ENCODE results near the gene MYLK2. TPM values are rescaled to one million over a fixed set of nuclear protein-coding genes. Genes with fewer than 3 reads are reported as not detected.

The MYLK2 gene
- polyA plus RNA-seq (2012; ENCODE audit: insufficient read depth, insufficient read length, low read depth), result 0.57 TPM

DNA sequence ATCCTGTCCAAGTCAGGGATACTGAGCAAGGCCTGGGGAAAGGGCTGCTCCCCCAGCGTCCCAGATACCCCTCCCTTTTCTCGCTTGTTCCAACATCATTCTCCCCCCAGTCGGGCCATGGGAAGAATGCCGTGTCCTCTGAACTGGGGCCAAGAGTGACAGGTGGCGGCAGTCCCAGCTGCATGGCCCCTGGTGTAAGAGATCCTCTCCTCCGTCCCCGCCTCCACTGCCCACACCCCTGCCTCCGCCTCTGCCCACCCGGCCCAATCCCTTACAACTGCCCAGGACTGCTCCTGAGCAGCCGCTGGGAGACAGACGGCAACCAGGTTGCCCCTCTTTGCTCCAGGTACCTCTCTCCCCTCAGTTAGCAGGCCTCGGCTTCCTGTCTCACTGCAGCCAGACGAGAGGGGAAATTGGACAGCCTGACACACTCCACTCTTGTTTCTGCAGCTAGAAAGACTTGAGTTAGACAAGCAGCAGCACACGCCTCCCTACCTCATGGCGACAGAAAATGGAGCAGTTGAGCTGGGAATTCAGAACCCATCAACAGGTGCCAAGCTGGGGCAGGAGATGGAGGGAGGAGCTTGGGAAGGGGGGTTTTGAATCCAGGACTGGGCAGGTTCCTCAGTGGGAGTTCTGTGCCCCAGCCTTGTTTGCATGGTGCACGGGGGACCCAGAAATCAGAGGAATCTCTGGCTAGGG is at the start of gene MYLK2:
Gene MYLK2 (plus strand): TSS at position 274 of the 702 bp plus-strand sequence. CDS start 225 bp downstream, at position 499.
- Histone ChIP-seq H3K36me3 (no peaks in the 10 kb centered on the region), H3K27me3 (no peaks in the 10 kb centered on the region), H3K9me3 (no peaks in the 10 kb centered on the region), H3K4me3 (ENCODE audit: low read depth, low read length) (no peak within 1 kb of the TSS), H3K4me1 (peaks cover 8% of the 10 kb centered on the region)
- TF ChIP-seq, protein P1, sequence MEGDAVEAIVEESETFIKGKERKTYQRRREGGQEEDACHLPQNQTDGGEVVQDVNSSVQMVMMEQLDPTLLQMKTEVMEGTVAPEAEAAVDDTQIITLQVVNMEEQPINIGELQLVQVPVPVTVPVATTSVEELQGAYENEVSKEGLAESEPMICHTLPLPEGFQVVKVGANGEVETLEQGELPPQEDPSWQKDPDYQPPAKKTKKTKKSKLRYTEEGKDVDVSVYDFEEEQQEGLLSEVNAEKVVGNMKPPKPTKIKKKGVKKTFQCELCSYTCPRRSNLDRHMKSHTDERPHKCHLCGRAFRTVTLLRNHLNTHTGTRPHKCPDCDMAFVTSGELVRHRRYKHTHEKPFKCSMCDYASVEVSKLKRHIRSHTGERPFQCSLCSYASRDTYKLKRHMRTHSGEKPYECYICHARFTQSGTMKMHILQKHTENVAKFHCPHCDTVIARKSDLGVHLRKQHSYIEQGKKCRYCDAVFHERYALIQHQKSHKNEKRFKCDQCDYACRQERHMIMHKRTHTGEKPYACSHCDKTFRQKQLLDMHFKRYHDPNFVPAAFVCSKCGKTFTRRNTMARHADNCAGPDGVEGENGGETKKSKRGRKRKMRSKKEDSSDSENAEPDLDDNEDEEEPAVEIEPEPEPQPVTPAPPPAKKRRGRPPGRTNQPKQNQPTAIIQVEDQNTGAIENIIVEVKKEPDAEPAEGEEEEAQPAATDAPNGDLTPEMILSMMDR (IDR thresholded peaks at IDR 0.05; ENCODE audit: low read depth, low read length), result no peak
- no peak for DNase-seq

DNA sequence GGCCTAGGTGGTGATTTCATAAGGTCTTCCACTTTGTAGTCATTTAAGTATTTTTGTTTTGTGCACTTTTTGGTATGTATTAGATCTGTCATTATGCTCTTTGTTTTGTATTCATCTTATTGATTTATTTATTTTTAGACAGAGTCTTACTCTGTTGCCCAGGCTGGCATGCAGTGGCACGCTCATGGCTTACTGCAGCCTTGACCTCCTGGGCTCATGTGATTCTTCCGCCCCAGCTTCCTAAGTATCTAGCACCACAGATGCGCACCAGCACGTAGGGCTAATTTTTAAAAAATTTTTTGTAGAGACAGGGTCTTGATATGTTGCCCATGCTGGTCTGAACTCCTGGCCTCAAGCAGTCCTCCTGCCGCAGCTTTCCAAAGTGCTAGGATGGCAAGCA is 49.5 kb upstream of the MYLK2 start:
- no peak for DNase-seq
- H3K4me3 ChIP-seq (ENCODE audit: low read depth, low read length), result no peak overlapping the region
- TF ChIP-seq, protein P1 (IDR thresholded peaks at IDR 0.05; ENCODE audit: low read depth, low read length), result no peak
- H3K27me3 ChIP-seq, result no peaks in the 10 kb centered on the region
- no peaks in the 10 kb centered on the region for H3K9me3 ChIP-seq
- peaks cover 90% of the 10 kb centered on the region for H3K36me3 ChIP-seq
- no peaks in the 10 kb centered on the region for H3K4me1 ChIP-seq

- no peak for DNase-seq
- no peak overlapping the region for H3K4me3 ChIP-seq (ENCODE audit: low read depth, low read length)
- peaks cover 91% of the 10 kb centered on the region for H3K36me3 ChIP-seq
- no peaks in the 10 kb centered on the region for H3K27me3 ChIP-seq
- no peaks in the 10 kb centered on the region for H3K9me3 ChIP-seq
- H3K4me1 ChIP-seq, result no peaks in the 10 kb centered on the region
- TF ChIP-seq, protein P1 (IDR thresholded peaks at IDR 0.05; ENCODE audit: low read depth, low read length), result no peak
Measured at GRCh38 chr20:31770243-31770642, 48.9 kb upstream of the MYLK2 start.

DNA sequence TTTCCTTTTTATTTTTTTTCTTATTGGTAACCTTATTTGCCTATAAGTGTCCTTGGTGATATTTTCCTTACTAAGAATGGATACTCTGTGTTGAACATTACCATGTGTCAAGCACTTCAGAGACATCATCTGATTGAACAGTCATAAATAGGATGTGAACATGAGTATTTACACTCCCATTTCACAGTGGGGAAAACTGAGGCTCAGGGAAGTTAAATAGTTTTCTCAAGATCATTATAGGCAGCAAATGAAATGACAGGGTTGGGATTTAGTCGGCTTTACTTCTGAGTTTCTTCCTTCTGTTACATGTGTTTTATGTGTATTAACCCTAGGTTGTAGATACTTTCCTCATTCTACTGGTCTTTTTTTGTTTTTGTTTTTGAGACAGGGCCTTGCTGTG is 44.7 kb upstream of the MYLK2 start:
- Histone ChIP-seq H3K9me3 (no peaks in the 10 kb centered on the region), H3K4me3 (ENCODE audit: low read depth, low read length) (no peak overlapping the region), H3K36me3 (peaks cover 93% of the 10 kb centered on the region), H3K4me1 (no peaks in the 10 kb centered on the region), H3K27me3 (no peaks in the 10 kb centered on the region)
- DNase-seq, result no peak
- TF ChIP-seq, protein P1 (IDR thresholded peaks at IDR 0.05; ENCODE audit: low read depth, low read length), result no peak

GRCh38 chr20:31780839-31781238 is 38.3 kb upstream of the MYLK2 start:
- peaks cover 97% of the 10 kb centered on the region for H3K36me3 ChIP-seq
- no peaks in the 10 kb centered on the region for H3K4me1 ChIP-seq
- no peak overlapping the region for H3K4me3 ChIP-seq (ENCODE audit: low read depth, low read length)
- TF ChIP-seq, protein P1 (IDR thresholded peaks at IDR 0.05; ENCODE audit: low read depth, low read length), result no peak
- H3K27me3 ChIP-seq, result no peaks in the 10 kb centered on the region
- DNase-seq, result no peak
- H3K9me3 ChIP-seq, result no peaks in the 10 kb centered on the region

GRCh38 chr20:31781945-31782344 is 37.2 kb upstream of the MYLK2 start:
- H3K36me3 ChIP-seq, result peaks cover 99% of the 10 kb centered on the region
- no peaks in the 10 kb centered on the region for H3K4me1 ChIP-seq
- no peak overlapping the region for H3K4me3 ChIP-seq (ENCODE audit: low read depth, low read length)
- no peaks in the 10 kb centered on the region for H3K27me3 ChIP-seq
- H3K9me3 ChIP-seq, result no peaks in the 10 kb centered on the region
- TF ChIP-seq, protein P1 (IDR thresholded peaks at IDR 0.05; ENCODE audit: low read depth, low read length), result no peak
- DNase-seq, result no peak
